ENCODE measurements around the gene SH3PXD2A.

DNA sequence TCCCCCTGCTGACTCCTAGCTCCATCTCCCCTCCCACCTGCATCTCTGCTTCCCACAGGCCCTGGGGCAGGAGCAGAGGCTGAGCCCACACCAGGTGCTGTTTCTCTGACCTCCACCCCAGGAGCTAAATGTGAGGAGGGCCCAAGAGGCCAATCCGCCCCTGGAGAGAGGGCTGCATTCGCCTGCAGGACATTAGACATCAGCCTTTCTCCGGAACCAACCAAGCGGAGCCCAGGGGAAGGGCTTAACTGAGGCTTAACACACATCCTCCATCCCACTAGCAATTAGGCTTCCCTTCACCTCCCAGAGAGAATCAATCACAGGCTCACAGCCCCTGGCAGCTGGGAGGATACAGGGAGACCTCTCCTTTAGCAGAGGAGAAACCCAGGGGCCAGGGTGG is 50.5 kb downstream of the SH3PXD2A start:
- TF ChIP-seq, protein P1, sequence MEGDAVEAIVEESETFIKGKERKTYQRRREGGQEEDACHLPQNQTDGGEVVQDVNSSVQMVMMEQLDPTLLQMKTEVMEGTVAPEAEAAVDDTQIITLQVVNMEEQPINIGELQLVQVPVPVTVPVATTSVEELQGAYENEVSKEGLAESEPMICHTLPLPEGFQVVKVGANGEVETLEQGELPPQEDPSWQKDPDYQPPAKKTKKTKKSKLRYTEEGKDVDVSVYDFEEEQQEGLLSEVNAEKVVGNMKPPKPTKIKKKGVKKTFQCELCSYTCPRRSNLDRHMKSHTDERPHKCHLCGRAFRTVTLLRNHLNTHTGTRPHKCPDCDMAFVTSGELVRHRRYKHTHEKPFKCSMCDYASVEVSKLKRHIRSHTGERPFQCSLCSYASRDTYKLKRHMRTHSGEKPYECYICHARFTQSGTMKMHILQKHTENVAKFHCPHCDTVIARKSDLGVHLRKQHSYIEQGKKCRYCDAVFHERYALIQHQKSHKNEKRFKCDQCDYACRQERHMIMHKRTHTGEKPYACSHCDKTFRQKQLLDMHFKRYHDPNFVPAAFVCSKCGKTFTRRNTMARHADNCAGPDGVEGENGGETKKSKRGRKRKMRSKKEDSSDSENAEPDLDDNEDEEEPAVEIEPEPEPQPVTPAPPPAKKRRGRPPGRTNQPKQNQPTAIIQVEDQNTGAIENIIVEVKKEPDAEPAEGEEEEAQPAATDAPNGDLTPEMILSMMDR (IDR thresholded peaks at IDR 0.05): no peak
- no peak for TF ChIP-seq POLR2A (IDR thresholded peaks at IDR 0.05)
